PC-9 (cell line): ENCODE data around the gene GNMT. TPM values are rescaled to one million over a fixed set of nuclear protein-coding genes. Genes with fewer than 3 reads are reported as not detected.
"Not testable (repeated sequence)": the region's sequence is repeated elsewhere in the genome, so short reads cannot be mapped to it uniquely, and the experiment has no call there.

Experiments
- BruUV-seq: library from RNA; stranded (reverse); fragments of 400-500 nt; replicated peaks from 2 replicates; lab custom pipeline; 2021; lab: Mats Ljungman, UMichigan
- CTCF ChIA-PET: fragments of 300-600 bp; sonication (Branson Sonifier 250); formaldehyde crosslinking; loops from one replicate; lab custom pipeline; 2022; ENCODE audit warnings: antibody characterized with exemption; lab: Charles Lee
- POLR2A ChIA-PET: fragments of 300-600 bp; sonication (Branson Sonifier 250); formaldehyde crosslinking; loops from one replicate; lab custom pipeline; 2022; ENCODE audit warnings: antibody characterized with exemption; ENCODE audit not compliant: unreplicated experiment; lab: Charles Lee
- DNase-seq, 2 experiments: peaks; one replicate each; pipeline versions ENCODE4 v3.0.0 to v3.0.0-alpha.2; 2015 to 2022; ENCODE audit warnings: mixed read lengths in 1 of 2
- H2AFZ ChIP-seq: fragments of 200-600 bp; sonication (generic); 2 replicates; pipeline ENCODE4 v1.8.1; 2017; ENCODE audit warnings: antibody characterized with exemption
- H3F3A ChIP-seq: fragments of 200-600 bp; sonication (generic); 2 replicates; pipeline ENCODE4 v1.8.1; 2017; ENCODE audit warnings: antibody characterized with exemption, mild to moderate bottlenecking, low read depth; ENCODE audit not compliant: insufficient read depth
- H3K27ac ChIP-seq: fragments of 200-600 bp; sonication (generic); 2 replicates; pipeline ENCODE4 v1.6.1; 2016; ENCODE audit warnings: mixed run types
- H3K27me3 ChIP-seq: fragments of 200-600 bp; sonication (generic); 2 replicates; pipeline ENCODE4 v1.6.1; 2016; ENCODE audit warnings: low read depth, mixed run types; ENCODE audit not compliant: insufficient read depth
- H3K36me3 ChIP-seq: fragments of 200-600 bp; sonication (generic); 2 replicates; pipeline ENCODE4 v1.6.1; 2016; ENCODE audit warnings: low read depth, mixed run types
- H3K4me1 ChIP-seq: fragments of 200-600 bp; sonication (generic); replicated peaks from 2 replicates; pipeline ENCODE4 v1.6.1; 2016; ENCODE audit warnings: mixed run types; ENCODE audit not compliant: insufficient read depth
- H3K4me2 ChIP-seq: fragments of 200-600 bp; sonication (generic); 2 replicates; pipeline ENCODE4 v1.6.1; 2017; ENCODE audit warnings: mixed run types
- H3K4me3 ChIP-seq: fragments of 200-600 bp; sonication (generic); 2 replicates; pipeline ENCODE4 v1.6.1; 2016; ENCODE audit warnings: mixed run types
- H3K79me2 ChIP-seq: fragments of 200-600 bp; sonication (generic); 2 replicates; pipeline ENCODE4 v1.6.1; 2017; ENCODE audit warnings: low read depth, mixed run types
- H3K9me2 ChIP-seq: fragments of 200-600 bp; sonication (generic); 2 replicates; pipeline ENCODE4 v1.8.1; 2017; ENCODE audit warnings: mild to moderate bottlenecking; ENCODE audit not compliant: insufficient read depth
- H3K9me3 ChIP-seq: fragments of 200-600 bp; sonication (generic); 2 replicates; pipeline ENCODE4 v1.8.1; 2016; ENCODE audit warnings: low read depth; ENCODE audit not compliant: insufficient read depth
- H4K20me1 ChIP-seq: fragments of 200-600 bp; sonication (generic); 2 replicates; pipeline ENCODE4 v1.8.1; 2017; ENCODE audit not compliant: insufficient read depth
- CTCF ChIP-seq: fragments of 200-600 bp; sonication (generic); conservative IDR thresholded peaks from 2 replicates; pipeline ENCODE4 v1.6.1; 2017; ENCODE audit warnings: mixed run types, antibody characterized with exemption, mild to moderate bottlenecking, moderate library complexity
- EZH2 ChIP-seq: fragments of 200-600 bp; sonication (generic); IDR thresholded peaks from 2 replicates; pipeline ENCODE4 v1.8.0; 2017; ENCODE audit warnings: antibody characterized with exemption, low read depth
- intact Hi-C: fragments of 100-400 bp; cut with micrococcal nuclease; formaldehyde crosslinking; loops from one replicate; pipeline ENCODE4 v1.10.0; 2022; ENCODE audit not compliant: unreplicated experiment
- total RNA-seq: library from RNA; stranded (reverse); gene quantifications from 2 replicates; pipeline ENCODE4 v1.2.3, GENCODE V29; 2021

Gene GNMT
- total RNA-seq, 1 experiment from 2014 or later, result 0.57 TPM

GRCh38 chr6:42952389-42952788, 8.2 kb upstream of the GNMT start:
- Histone ChIP-seq H2AFZ (no peak overlapping the region), H3K4me1 (no peaks in the 10 kb centered on the region), H3K79me2 (no peaks in the 10 kb centered on the region), H3K9me2 (no peaks in the 10 kb centered on the region), H3K27ac (no peak overlapping the region), H3K36me3 (no peaks in the 10 kb centered on the region), H3F3A (no peaks in the 10 kb centered on the region; the same call in 1 of the 2 replicates), H4K20me1 (no peaks in the 10 kb centered on the region), H3K4me2 (no peak overlapping the region), H3K9me3 (no peaks in the 10 kb centered on the region), H3K4me3 (no peak overlapping the region), H3K27me3 (no peaks in the 10 kb centered on the region)
- ChIA-PET POLR2A (no interaction called here), CTCF (no interaction called here)
- intact Hi-C loops, result no loop called here
- no peak for DNase-seq
- BruUV-seq, result no TSS peak
- TF ChIP-seq CTCF (no peak), EZH2 (no peak)

- H3K79me2 ChIP-seq, H3K4me1 ChIP-seq, POLR2A ChIA-PET, intact Hi-C loops, CTCF ChIA-PET, H3F3A ChIP-seq, H3K9me2 ChIP-seq, H3K4me2 ChIP-seq, H3K36me3 ChIP-seq, H3K4me3 ChIP-seq, H3K27me3 ChIP-seq, H3K9me3 ChIP-seq, H2AFZ ChIP-seq, H3K27ac ChIP-seq, H4K20me1 ChIP-seq, DNase-seq, BruUV-seq: not testable (repeated sequence)
Measured at GRCh38 chr6:42954405-42954804, 6.1 kb upstream of the GNMT start.

- no peak for DNase-seq
- CTCF ChIA-PET, result interaction anchor here (0.5 kb wide), 1 partner anchor 26 kb away, joined by 5 read pairs; the partner anchor contains the start of gene PPP2R5D
Measured at GRCh38 chr6:42958125-42958524, 2.4 kb upstream of the GNMT start.

More at GRCh38 chr6:42958125-42958524, 2.4 kb upstream of the GNMT start:
- intact Hi-C loops, result no loop called here
- Histone ChIP-seq H3K4me1 (peaks cover 11% of the 10 kb centered on the region), H3K36me3 (no peaks in the 10 kb centered on the region), H3K9me2 (no peaks in the 10 kb centered on the region), H3K4me3 (no peak overlapping the region), H3K27me3 (no peaks in the 10 kb centered on the region), H3F3A (peaks cover 9% of the 10 kb centered on the region; the same call in 1 of the 2 replicates), H3K79me2 (no peaks in the 10 kb centered on the region), H3K9me3 (no peaks in the 10 kb centered on the region), H2AFZ (no peak overlapping the region), H4K20me1 (no peaks in the 10 kb centered on the region), H3K27ac (no peak overlapping the region), H3K4me2 (no peak overlapping the region)
- BruUV-seq, result no TSS peak
- TF ChIP-seq EZH2, result no peak
- TF ChIP-seq CTCF, result no peak
- POLR2A ChIA-PET, result no interaction called here
